Progenitor cell of endocrine pancreas (in vitro differentiated cells): ENCODE measurements around the gene MAP3K4. TPM values are rescaled to one million over a fixed set of nuclear protein-coding genes. Genes with fewer than 3 reads are reported as not detected.

ENCODE experiments used
- DNase-seq: peaks from one replicate; pipeline ENCODE4 v3.0.0; 2021; ENCODE audit warnings: low spot score; ENCODE audit not compliant: unreplicated experiment
- H3K27ac Mint-ChIP-seq: 2 replicates; pipeline ENCODE4 v1.8.0; 2021; ENCODE audit warnings: mild to moderate bottlenecking, moderate library complexity, mixed read lengths
- H3K27me3 Mint-ChIP-seq: 2 replicates; pipeline ENCODE4 v1.8.0; 2021; ENCODE audit warnings: mixed read lengths
- H3K36me3 Mint-ChIP-seq: 2 replicates; pipeline ENCODE4 v1.8.0; 2022; ENCODE audit warnings: mixed read lengths; ENCODE audit not compliant: insufficient read depth
- H3K4me1 Mint-ChIP-seq: 2 replicates; pipeline ENCODE4 v1.8.0; 2021; ENCODE audit warnings: low read depth, mixed read lengths
- H3K4me3 Mint-ChIP-seq: 2 replicates; pipeline ENCODE4 v1.8.0; 2021; ENCODE audit warnings: low read depth, mild to moderate bottlenecking, moderate library complexity, mixed read lengths
- H3K9me3 Mint-ChIP-seq: 2 replicates; pipeline ENCODE4 v1.8.0; 2021; ENCODE audit warnings: low read depth, mixed read lengths
- total RNA-seq: library from RNA; stranded (reverse); gene quantifications from 2 replicates; pipeline ENCODE4 v1.2.1, GENCODE V29; 2021
- TF ChIP-seq, protein P1 (sequence below): fragments of 200-600 bp; sonication (generic); IDR thresholded peaks from one replicate; pipeline ENCODE4 v1.5.0; 2021; ENCODE audit warnings: antibody characterized with exemption, mild to moderate bottlenecking; ENCODE audit not compliant: unreplicated experiment

Gene MAP3K4
- total RNA-seq, 1 donor from 2014 or later: 68.1 TPM

DNA sequence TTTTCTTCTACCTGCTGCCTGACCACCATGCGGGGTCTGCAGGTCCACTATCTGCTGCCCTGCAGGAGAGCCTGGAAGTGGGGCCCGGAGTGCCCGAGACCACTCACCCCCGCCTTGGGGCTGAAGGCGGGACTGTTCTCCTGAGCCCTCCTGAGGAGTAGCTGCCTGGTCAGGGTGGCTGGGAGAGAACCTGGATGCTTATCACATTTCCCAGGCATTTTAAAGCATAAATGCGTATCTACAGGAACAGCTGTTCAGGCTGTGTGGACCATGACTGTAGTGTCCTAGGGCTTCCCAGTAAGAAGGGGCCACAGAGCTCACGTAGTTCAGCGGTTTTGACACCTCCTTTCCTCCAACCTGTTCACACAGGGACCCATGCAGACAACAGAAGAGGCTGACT is 159.0 kb downstream of the MAP3K4 start:
- no peak overlapping the region for H3K27ac Mint-ChIP-seq
- H3K4me3 Mint-ChIP-seq: no peak overlapping the region
- no peaks in the 10 kb centered on the region for H3K4me1 Mint-ChIP-seq
- peaks cover 11% of the 10 kb centered on the region for H3K36me3 Mint-ChIP-seq
- no peaks in the 10 kb centered on the region for H3K9me3 Mint-ChIP-seq
- no peak for DNase-seq
- TF ChIP-seq, protein P1, sequence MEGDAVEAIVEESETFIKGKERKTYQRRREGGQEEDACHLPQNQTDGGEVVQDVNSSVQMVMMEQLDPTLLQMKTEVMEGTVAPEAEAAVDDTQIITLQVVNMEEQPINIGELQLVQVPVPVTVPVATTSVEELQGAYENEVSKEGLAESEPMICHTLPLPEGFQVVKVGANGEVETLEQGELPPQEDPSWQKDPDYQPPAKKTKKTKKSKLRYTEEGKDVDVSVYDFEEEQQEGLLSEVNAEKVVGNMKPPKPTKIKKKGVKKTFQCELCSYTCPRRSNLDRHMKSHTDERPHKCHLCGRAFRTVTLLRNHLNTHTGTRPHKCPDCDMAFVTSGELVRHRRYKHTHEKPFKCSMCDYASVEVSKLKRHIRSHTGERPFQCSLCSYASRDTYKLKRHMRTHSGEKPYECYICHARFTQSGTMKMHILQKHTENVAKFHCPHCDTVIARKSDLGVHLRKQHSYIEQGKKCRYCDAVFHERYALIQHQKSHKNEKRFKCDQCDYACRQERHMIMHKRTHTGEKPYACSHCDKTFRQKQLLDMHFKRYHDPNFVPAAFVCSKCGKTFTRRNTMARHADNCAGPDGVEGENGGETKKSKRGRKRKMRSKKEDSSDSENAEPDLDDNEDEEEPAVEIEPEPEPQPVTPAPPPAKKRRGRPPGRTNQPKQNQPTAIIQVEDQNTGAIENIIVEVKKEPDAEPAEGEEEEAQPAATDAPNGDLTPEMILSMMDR: no peak
- no peaks in the 10 kb centered on the region for H3K27me3 Mint-ChIP-seq

DNA sequence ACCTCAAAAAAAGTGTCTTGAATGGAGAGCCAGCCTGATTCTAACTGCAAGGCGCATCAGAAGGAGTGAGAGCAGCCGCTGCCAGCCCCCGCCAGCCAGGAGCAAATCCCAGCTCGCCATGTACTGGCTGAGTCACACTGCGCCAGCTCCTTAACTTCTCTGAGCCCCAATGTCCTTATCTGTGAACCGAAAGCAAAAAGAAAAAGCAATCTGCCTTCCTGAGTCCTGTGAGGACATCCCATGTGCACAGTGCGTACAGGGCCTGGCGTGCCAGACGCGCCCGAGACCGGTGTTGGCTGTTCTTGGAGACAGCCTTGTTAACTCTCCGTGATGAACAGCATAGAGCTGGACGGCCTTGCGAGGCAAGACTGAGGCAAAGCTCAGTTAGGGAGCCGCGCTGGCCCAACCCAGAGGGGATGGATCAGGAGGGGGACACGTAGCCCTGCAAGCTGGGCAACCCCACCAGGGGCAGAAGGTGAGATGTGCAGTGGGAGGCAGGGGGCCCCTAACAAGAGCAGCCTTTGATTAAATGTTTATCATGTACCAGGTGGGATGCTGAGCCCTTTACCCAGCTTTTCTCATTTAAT is 159.6 kb downstream of the MAP3K4 start:
- H3K36me3 Mint-ChIP-seq: peaks cover 11% of the 10 kb centered on the region

DNA sequence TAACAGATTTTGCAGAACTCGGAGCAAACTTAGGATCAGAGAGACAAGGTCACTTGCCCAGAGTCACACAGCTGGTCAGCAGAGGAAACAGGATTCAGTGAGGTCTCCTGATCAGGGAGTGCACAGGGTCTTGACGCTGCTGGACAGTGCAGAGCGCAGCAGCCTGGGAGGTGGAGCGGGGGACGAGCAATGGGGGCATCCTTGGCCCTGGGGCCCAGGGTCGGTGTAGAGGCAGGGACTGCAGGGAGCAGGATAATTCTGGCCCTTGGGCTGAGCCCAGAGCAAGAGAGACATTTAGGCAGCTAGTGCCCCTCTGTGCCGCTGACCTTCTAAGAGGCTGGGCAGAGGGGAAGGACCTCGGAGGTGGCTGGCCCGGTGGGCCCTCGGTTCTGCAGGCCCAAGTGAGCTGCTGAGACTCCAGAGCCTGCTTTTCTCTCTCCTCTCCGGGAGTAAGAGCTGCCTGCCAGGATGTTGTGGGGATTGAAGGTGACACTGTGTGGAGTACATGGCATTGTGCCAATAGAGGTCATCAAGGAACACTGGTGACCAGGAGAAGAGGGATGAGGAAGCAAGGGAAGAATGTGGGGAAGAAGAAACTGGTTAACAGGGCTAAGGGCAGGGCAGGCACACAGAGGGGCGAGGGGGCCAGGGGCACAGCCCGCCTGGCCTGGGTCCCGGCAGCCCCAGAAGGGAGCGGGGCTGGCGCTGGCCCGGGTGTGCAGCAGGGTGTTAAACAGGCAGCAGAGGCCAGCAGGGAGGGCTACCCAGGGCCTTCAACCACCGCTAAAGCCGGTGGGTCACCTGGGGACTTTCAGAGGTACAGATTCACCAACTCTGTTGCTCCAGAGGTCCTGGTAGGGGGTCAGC is 160.3 kb downstream of the MAP3K4 start:
- H3K27me3 Mint-ChIP-seq: no peaks in the 10 kb centered on the region
- H3K9me3 Mint-ChIP-seq: peaks cover 2% of the 10 kb centered on the region
- TF ChIP-seq, protein P1: no peak
- H3K27ac Mint-ChIP-seq: no peak overlapping the region
- no peak for DNase-seq
- H3K4me1 Mint-ChIP-seq: no peaks in the 10 kb centered on the region
- H3K4me3 Mint-ChIP-seq: no peak overlapping the region
- H3K36me3 Mint-ChIP-seq: peaks cover 14% of the 10 kb centered on the region

More for the DNA sequence above, 159.6 kb downstream of the MAP3K4 start:
- Mint-ChIP-seq H3K4me3 (no peak overlapping the region), H3K4me1 (no peaks in the 10 kb centered on the region), H3K9me3 (no peaks in the 10 kb centered on the region), H3K27me3 (no peaks in the 10 kb centered on the region), H3K27ac (no peak overlapping the region)
- DNase-seq: no peak
- TF ChIP-seq, protein P1: no peak

DNA sequence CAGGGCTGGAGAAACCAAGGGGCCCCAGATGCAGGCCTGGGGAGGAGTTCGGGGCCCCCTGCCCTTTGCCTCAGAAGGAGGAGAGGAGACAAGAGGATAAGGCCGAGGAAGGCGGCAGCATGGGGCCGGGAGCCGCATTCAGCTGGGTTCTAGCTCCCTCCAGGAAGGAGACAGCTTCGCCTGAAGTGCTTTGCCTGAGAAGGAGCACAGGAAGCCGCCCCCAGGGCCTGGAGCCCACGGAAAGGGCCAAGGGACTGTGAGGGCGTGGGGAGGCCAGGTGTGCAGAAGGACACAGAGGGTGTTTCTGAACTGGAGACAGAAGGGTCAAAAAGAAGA is 160.9 kb downstream of the MAP3K4 start:
- Mint-ChIP-seq H3K4me3 (no peak overlapping the region), H3K27me3 (no peaks in the 10 kb centered on the region), H3K9me3 (peaks cover 3% of the 10 kb centered on the region), H3K27ac (no peak overlapping the region), H3K4me1 (no peaks in the 10 kb centered on the region), H3K36me3 (peaks cover 18% of the 10 kb centered on the region)
- TF ChIP-seq, protein P1: no peak
- DNase-seq: no peak

DNA sequence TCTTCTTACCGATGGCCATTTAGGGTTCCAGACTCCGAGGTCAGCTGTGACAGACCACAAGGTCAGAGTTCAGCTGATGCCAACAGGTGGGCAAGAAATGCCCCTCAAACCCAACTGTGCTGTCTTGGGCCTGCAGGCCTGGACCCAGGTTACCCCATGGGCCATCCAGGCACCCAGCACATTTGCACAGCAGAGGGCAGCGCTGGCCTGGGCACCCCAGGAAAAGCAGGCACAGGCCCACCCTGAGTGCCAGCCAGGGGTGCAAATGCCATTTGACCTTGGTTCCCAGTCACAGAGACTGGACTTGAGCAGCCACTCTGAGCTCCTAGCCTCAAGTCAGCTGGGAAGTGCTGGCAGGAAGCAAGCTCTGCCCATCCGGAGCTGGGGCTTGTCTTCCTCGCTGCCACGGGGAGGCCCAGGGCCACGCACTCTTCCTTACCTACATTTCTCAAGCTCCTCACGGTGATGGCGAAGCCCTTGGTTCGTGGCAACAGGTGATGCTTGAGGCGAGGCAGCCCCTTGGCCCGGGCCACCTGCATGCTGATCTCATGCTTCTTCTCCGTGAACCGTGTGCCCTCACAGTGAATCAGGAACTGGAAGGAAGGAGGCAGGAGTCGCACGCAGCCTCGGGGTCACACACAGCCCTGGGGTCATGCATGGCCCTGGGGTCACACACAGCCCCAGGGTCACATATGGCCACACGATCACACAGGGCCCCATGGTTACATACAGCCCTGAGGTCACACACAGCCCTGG is 161.5 kb downstream of the MAP3K4 start:
- TF ChIP-seq, protein P1: no peak
- Mint-ChIP-seq H3K27ac (no peak overlapping the region), H3K36me3 (peaks cover 18% of the 10 kb centered on the region), H3K9me3 (peaks cover 9% of the 10 kb centered on the region), H3K27me3 (no peaks in the 10 kb centered on the region), H3K4me1 (no peaks in the 10 kb centered on the region), H3K4me3 (no peak overlapping the region)
- no peak for DNase-seq
